ENCODE results near the gene LAMC2. TPM values are rescaled to one million over a fixed set of nuclear protein-coding genes. Genes with fewer than 3 reads are reported as not detected.

Gene LAMC2
- total RNA-seq = 10 to 100 TPM; 24.2 to 46.5 (median 35.5) TPM

GRCh38 chr1:183185941-183186490, at the start of gene LAMC2:
Gene LAMC2, plus strand, starts transcription at chr1:183186264. Its CDS starts 89 bp downstream, at chr1:183186353.
- peaks cover 7% of the 10 kb centered on the region for H3K27me3 ChIP-seq
- no peaks in the 10 kb centered on the region for H3K36me3 ChIP-seq
- peaks cover 14% of the 10 kb centered on the region for H3K4me1 ChIP-seq
- TF ChIP-seq POLR2AphosphoS5 (IDR thresholded peaks at IDR 0.05) (peak in 1 of 3 donors; percentile 32), POLR2A (IDR thresholded peaks at IDR 0.05) (no peak), EP300 (IDR thresholded peaks at IDR 0.05) (no peak), CTCF (IDR thresholded peaks at IDR 0.05) (peak; percentile 21 to 44)
- H3K4me3 ChIP-seq = peak within 1 kb of the TSS; percentile 51
- H3K9me3 ChIP-seq = no peaks in the 10 kb centered on the region
- peak within 1 kb of the TSS; percentile 92 for H3K27ac ChIP-seq
- 29% methylated on average over 21 of the region's 30 CpGs for WGBS
- peak in 1 of 2 donors; percentile 65 for DNase-seq (ENCODE audit: low spot score in 2 of 2)

GRCh38 chr1:183137782-183138181, 48.3 kb upstream of the LAMC2 start:
- Histone ChIP-seq H3K4me3 (no peak overlapping the region), H3K27ac (peak overlapping the region; percentile 86), H3K9me3 (no peaks in the 10 kb centered on the region), H3K36me3 (peaks cover 77% of the 10 kb centered on the region), H3K4me1 (peaks cover 17% of the 10 kb centered on the region), H3K27me3 (no peaks in the 10 kb centered on the region)
- no peak for DNase-seq (ENCODE audit: low spot score in 2 of 2)
- WGBS = 52% methylated on average over 3 of the region's 3 CpGs
- TF ChIP-seq POLR2AphosphoS5 (IDR thresholded peaks at IDR 0.05) (no peak), POLR2A (IDR thresholded peaks at IDR 0.05) (no peak), CTCF (IDR thresholded peaks at IDR 0.05) (no peak)

- DNase-seq (ENCODE audit: low spot score in 2 of 2) = no peak
- peaks cover 77% of the 10 kb centered on the region for H3K36me3 ChIP-seq
- H3K4me1 ChIP-seq = peaks cover 17% of the 10 kb centered on the region
- TF ChIP-seq EP300 (IDR thresholded peaks at IDR 0.05) (no peak), POLR2A (IDR thresholded peaks at IDR 0.05) (no peak), POLR2AphosphoS5 (IDR thresholded peaks at IDR 0.05) (no peak), CTCF (IDR thresholded peaks at IDR 0.05) (no peak)
- H3K4me3 ChIP-seq = no peak overlapping the region
- no peaks in the 10 kb centered on the region for H3K9me3 ChIP-seq
- H3K27me3 ChIP-seq = no peaks in the 10 kb centered on the region
- H3K27ac ChIP-seq = peak overlapping the region; percentile 86
- WGBS = 65% methylated on average over 4 of the region's 4 CpGs
Observed at GRCh38 chr1:183138301-183138700, 47.8 kb upstream of the LAMC2 start.

- Histone ChIP-seq H3K4me1 (peaks cover 17% of the 10 kb centered on the region), H3K36me3 (peaks cover 67% of the 10 kb centered on the region), H3K4me3 (no peak overlapping the region), H3K9me3 (no peaks in the 10 kb centered on the region), H3K27me3 (no peaks in the 10 kb centered on the region), H3K27ac (peak overlapping the region; percentile 86)
- DNase-seq (ENCODE audit: low spot score in 2 of 2) = no peak
- 58% methylated on average over 4 of the region's 4 CpGs for WGBS
- TF ChIP-seq CTCF (IDR thresholded peaks at IDR 0.05) = no peak
- TF ChIP-seq EP300 (IDR thresholded peaks at IDR 0.05) = no peak
- TF ChIP-seq POLR2A (IDR thresholded peaks at IDR 0.05) = no peak
- TF ChIP-seq POLR2AphosphoS5 (IDR thresholded peaks at IDR 0.05) = no peak
Observed at GRCh38 chr1:183139281-183139942, 46.7 kb upstream of the LAMC2 start.

GRCh38 chr1:183140633-183141032, 45.4 kb upstream of the LAMC2 start:
- DNase-seq (ENCODE audit: low spot score in 2 of 2) = no peak
- Histone ChIP-seq H3K36me3 (peaks cover 55% of the 10 kb centered on the region), H3K4me1 (peaks cover 17% of the 10 kb centered on the region), H3K9me3 (no peaks in the 10 kb centered on the region), H3K4me3 (no peak overlapping the region), H3K27ac (no peak overlapping the region), H3K27me3 (no peaks in the 10 kb centered on the region)
- TF ChIP-seq POLR2A (IDR thresholded peaks at IDR 0.05) = no peak
- TF ChIP-seq POLR2AphosphoS5 (IDR thresholded peaks at IDR 0.05) = no peak
- no peak for TF ChIP-seq EP300 (IDR thresholded peaks at IDR 0.05)
- no peak for TF ChIP-seq CTCF (IDR thresholded peaks at IDR 0.05)
